ENCODE measurements around the gene CYP3A4.
"Not testable (repeated sequence)": the region's sequence is repeated elsewhere in the genome, so short reads cannot be mapped to it uniquely, and the experiment has no call there.

- not testable (repeated sequence) for TF ChIP-seq CTCF (conservative IDR thresholded peaks at IDR 0.05 in 1 of 2, IDR thresholded peaks at IDR 0.05 in 1 of 2; ENCODE audit: low read depth in 1 of 2, low read length in 2 of 2); EZH2 (IDR thresholded peaks at IDR 0.05; ENCODE audit: low read length, missing control alignments)
These were observed 17.4 kb upstream of the CYP3A4 start for GRCh38 chr7:99801407-99801806.
